Measurements from ENCODE around the gene WNT3A.

DNA sequence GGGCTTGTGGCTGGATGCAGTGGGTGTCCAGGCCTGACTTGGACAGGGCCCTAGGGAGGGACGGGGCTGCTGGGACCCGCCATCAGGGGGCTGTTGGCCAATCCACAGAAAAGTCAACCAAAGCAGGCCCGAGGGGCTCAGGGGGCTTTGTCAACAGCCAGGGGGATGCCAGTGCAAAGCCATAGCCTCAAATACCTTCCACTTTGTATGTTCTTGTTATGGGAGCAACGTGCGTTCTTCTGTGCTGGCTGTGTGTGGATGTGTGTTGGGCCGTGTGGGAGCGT lies 40.3 kb downstream of the WNT3A start:
- TF ChIP-seq FOXM1 (IDR thresholded peaks at IDR 0.05; ENCODE audit: low read depth) (no peak), EZH2phosphoT487 (IDR thresholded peaks at IDR 0.05; ENCODE audit: borderline replicate concordance, low read depth) (no peak), SMC3 (IDR thresholded peaks at IDR 0.05; ENCODE audit: low read depth, low read length) (no peak), POLR2AphosphoS5 (IDR thresholded peaks at IDR 0.05; ENCODE audit: low read depth, low read length) (no peak), RFX5 (IDR thresholded peaks at IDR 0.05; ENCODE audit: low read length) (no peak), CTCF (IDR thresholded peaks at IDR 0.05) (no peak), EP300 (IDR thresholded peaks at IDR 0.05; ENCODE audit: borderline replicate concordance in 1 of 2, low read depth in 1 of 2, low read length in 1 of 2) (no peak), RCOR1 (IDR thresholded peaks at IDR 0.05; ENCODE audit: low read length) (no peak), SIN3A (IDR thresholded peaks at IDR 0.05; ENCODE audit: borderline replicate concordance, low read depth, low read length) (no peak), GATA2 (CRISPR knock-in tag; IDR thresholded peaks at IDR 0.05) (no peak), JUND (IDR thresholded peaks at IDR 0.05) (no peak)
- TF ChIP-seq, protein P1, sequence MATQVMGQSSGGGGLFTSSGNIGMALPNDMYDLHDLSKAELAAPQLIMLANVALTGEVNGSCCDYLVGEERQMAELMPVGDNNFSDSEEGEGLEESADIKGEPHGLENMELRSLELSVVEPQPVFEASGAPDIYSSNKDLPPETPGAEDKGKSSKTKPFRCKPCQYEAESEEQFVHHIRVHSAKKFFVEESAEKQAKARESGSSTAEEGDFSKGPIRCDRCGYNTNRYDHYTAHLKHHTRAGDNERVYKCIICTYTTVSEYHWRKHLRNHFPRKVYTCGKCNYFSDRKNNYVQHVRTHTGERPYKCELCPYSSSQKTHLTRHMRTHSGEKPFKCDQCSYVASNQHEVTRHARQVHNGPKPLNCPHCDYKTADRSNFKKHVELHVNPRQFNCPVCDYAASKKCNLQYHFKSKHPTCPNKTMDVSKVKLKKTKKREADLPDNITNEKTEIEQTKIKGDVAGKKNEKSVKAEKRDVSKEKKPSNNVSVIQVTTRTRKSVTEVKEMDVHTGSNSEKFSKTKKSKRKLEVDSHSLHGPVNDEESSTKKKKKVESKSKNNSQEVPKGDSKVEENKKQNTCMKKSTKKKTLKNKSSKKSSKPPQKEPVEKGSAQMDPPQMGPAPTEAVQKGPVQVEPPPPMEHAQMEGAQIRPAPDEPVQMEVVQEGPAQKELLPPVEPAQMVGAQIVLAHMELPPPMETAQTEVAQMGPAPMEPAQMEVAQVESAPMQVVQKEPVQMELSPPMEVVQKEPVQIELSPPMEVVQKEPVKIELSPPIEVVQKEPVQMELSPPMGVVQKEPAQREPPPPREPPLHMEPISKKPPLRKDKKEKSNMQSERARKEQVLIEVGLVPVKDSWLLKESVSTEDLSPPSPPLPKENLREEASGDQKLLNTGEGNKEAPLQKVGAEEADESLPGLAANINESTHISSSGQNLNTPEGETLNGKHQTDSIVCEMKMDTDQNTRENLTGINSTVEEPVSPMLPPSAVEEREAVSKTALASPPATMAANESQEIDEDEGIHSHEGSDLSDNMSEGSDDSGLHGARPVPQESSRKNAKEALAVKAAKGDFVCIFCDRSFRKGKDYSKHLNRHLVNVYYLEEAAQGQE (IDR thresholded peaks at IDR 0.05; ENCODE audit: low read depth, low read length) = no peak

Measured in SK-N-SH (cell line).